K562 (cell line): ENCODE data around the gene AKAP7. TPM values are rescaled to one million over a fixed set of nuclear protein-coding genes. Genes with fewer than 3 reads are reported as not detected.

Experiments
- ATAC-seq: fragments of 200-7000 bp; cut with Tn5 transposase; 3 replicates; pipeline ENCODE4 v1.9.1; 2020; ENCODE audit warnings: moderate library complexity
- BruUV-seq: library from RNA; stranded (reverse); fragments of 400-500 nt; replicated peaks from 2 replicates; lab custom pipeline; 2021; lab: Mats Ljungman, UMichigan
- CTCF ChIA-PET: fragments of 300-600 bp; formaldehyde crosslinking; extraction: SDS; loops from one replicate; lab custom pipeline; 2021; ENCODE audit warnings: low intra/inter-chr PET ratio; lab: Yijun Ruan, JAX
- POLR2A ChIA-PET: fragments of 300-600, 350-650 bp; sonication (Branson Sonifier 250); formaldehyde crosslinking; extraction: SDS; loops from one replicate; lab custom pipeline; 2021; ENCODE audit warnings: antibody characterized with exemption, inconsistent platforms; lab: Yijun Ruan, JAX
- DNase-seq, 4 experiments: peaks; one replicate each; pipeline versions ENCODE4 v3.0.0 to v3.0.0-alpha.2; 2011 to 2018; ENCODE audit warnings: low spot score in 3 of 4, mixed read lengths in 3 of 4; ENCODE audit errors: extremely low read depth in 1 of 4
- FAIRE-seq: peaks from 2 replicates; lab custom pipeline; 2011; peaks lifted over from hg19 to GRCh38; lab: Jason Lieb, UNC
- H2AFZ ChIP-seq: 2 replicates; pipeline ENCODE4 v1.6.0; 2011; ENCODE audit warnings: low read depth, low read length, control low read depth, inconsistent platforms
- H3K27ac ChIP-seq: fragments of 200-600 bp; 3 replicates; pipeline ENCODE4 v1.8.0; 2011; ENCODE audit warnings: low read depth, mild to moderate bottlenecking, control low read depth, inconsistent platforms, low read length, moderate library complexity, mixed read lengths; ENCODE audit errors: extremely low read depth
- H3K27me3 ChIP-seq, 2 experiments: fragments of 300-600 bp in 1 of 2; 2 replicates in 1 of 2; 3 replicates in 1 of 2; pipeline versions ENCODE4 v1.6.0 to v1.8.0; 2011; ENCODE audit warnings: inconsistent platforms in 2 of 2, low read length in 2 of 2, mild to moderate bottlenecking in 1 of 2, mixed read lengths in 1 of 2, moderate library complexity in 1 of 2; ENCODE audit not compliant: control insufficient read depth in 2 of 2, insufficient read depth in 2 of 2
- H3K36me3 ChIP-seq: fragments of 300-600 bp; 3 replicates; pipeline ENCODE4 v1.8.0; 2011; ENCODE audit warnings: mild to moderate bottlenecking, low read length, inconsistent platforms; ENCODE audit not compliant: control insufficient read depth, insufficient read depth
- H3K4me1 ChIP-seq, 2 experiments: fragments of 200-600 bp in 1 of 2; replicated peaks in 1 of 2; 2 replicates in 1 of 2; 3 replicates in 1 of 2; pipeline versions ENCODE4 v1.5.1 to v1.8.0; 2011; ENCODE audit warnings: inconsistent platforms in 2 of 2, low read length in 2 of 2, mild to moderate bottlenecking in 1 of 2, mixed read lengths in 1 of 2, moderate library complexity in 1 of 2; ENCODE audit not compliant: control insufficient read depth in 2 of 2, insufficient read depth in 2 of 2
- H3K4me2 ChIP-seq: 2 replicates; pipeline ENCODE4 v1.6.1; 2011; ENCODE audit warnings: low read length, control low read depth, inconsistent platforms, mixed read lengths; ENCODE audit not compliant: insufficient read depth
- H3K4me3 ChIP-seq: fragments of 200-600 bp; sonication (generic), shearing (Covaris generic); 2 replicates; pipeline ENCODE4 v1.5.1; 2016; ENCODE audit warnings: control low read depth, inconsistent platforms
- H3K79me2 ChIP-seq: fragments of 200-600 bp; 3 replicates; pipeline ENCODE4 v1.8.0; 2011; ENCODE audit warnings: low read length, inconsistent platforms; ENCODE audit not compliant: control insufficient read depth, insufficient read depth
- H3K9ac ChIP-seq, 2 experiments: 2 replicates each; pipeline versions ENCODE4 v1.6.0 to v1.6.1; 2011; ENCODE audit warnings: low read depth in 2 of 2, low read length in 2 of 2, control low read depth in 1 of 2, inconsistent platforms in 1 of 2, mild to moderate bottlenecking in 1 of 2, mixed read lengths in 1 of 2; ENCODE audit not compliant: insufficient read depth in 1 of 2
- H3K9me1 ChIP-seq: one replicate; pipeline ENCODE4 v1.6.0; 2011; ENCODE audit warnings: inconsistent platforms, mild to moderate bottlenecking, low read length, moderate library complexity; ENCODE audit not compliant: control insufficient read depth, insufficient read depth
- H3K9me3 ChIP-seq: replicated peaks from 2 replicates; pipeline ENCODE4 v1.5.1; 2011; ENCODE audit warnings: low read depth, low read length, inconsistent platforms; ENCODE audit not compliant: control insufficient read depth, insufficient read depth
- H4K20me1 ChIP-seq: replicated peaks from 2 replicates; pipeline ENCODE4 v1.6.1; 2011; ENCODE audit warnings: low read length, inconsistent platforms, mixed read lengths; ENCODE audit not compliant: control insufficient read depth, insufficient read depth
- DACH1 ChIP-seq: fragments of 450-650 bp; IDR thresholded peaks from 2 replicates; pipeline ENCODE4 v1.6.1; 2018; ENCODE audit not compliant: partially characterized antibody
- MYBL2 ChIP-seq, 2 experiments: fragments of 450-650 bp in 1 of 2; sonication (generic) in 1 of 2; formaldehyde crosslinking in 1 of 2; IDR thresholded peaks; 2 replicates each; pipeline versions ENCODE4 v1.6.1 to v1.8.1; 2017 to 2022; ENCODE audit warnings: borderline replicate concordance in 1 of 2, inconsistent platforms in 1 of 2, low read depth in 1 of 2, mild to moderate bottlenecking in 1 of 2, missing genetic modification reagents in 1 of 2, moderate library complexity in 1 of 2
- PHB2 ChIP-seq: fragments of 450-650 bp; IDR thresholded peaks from 2 replicates; pipeline ENCODE4 v1.6.1; 2017; ENCODE audit warnings: low read depth
- SRSF7 ChIP-seq: fragments of 200-400 bp; formaldehyde crosslinking; optimal IDR thresholded peaks from 2 replicates; pipeline ENCODE3; 2017; ENCODE audit warnings: mild to moderate bottlenecking, low read depth, low read length
- TAF15 ChIP-seq: fragments of 200-400 bp; formaldehyde crosslinking; IDR thresholded peaks from 2 replicates; pipeline ENCODE4 v1.6.1; 2017; ENCODE audit warnings: mild to moderate bottlenecking, low read depth, low read length, moderate library complexity
- TRIM24 ChIP-seq, 2 experiments: fragments of 450-650 bp; IDR thresholded peaks; 2 replicates each; pipeline ENCODE4 v1.6.1; 2016
- ZNF133 ChIP-seq: fragments of 250-450 bp; sonication (Bioruptor Pico); IDR thresholded peaks from 2 replicates; pipeline ENCODE4 v1.4.0; 2020; ENCODE audit warnings: mild to moderate bottlenecking
- ZNF316 ChIP-seq: fragments of 450-650 bp; IDR thresholded peaks from 2 replicates; pipeline ENCODE4 v1.6.1; 2016
- WGBS: fragments of 100-300 bp; shearing (Covaris generic); methylation state at CpG from one replicate; pipeline ENCODE4 v1.1.6; 2016; ENCODE audit warnings: low coverage, mixed read lengths; ENCODE audit not compliant: insufficient coverage; ENCODE audit errors: missing lambda C conversion rate; 5-methylcytosine and 5-hydroxymethylcytosine counted together
- in situ Hi-C: fragments of 300-500 bp; cut with MboI; formaldehyde crosslinking; loops from 4 replicates; pipeline ENCODE4 v1.15.0; 2018; ENCODE audit warnings: inconsistent platforms, mixed read lengths
- intact Hi-C: fragments of 100-400 bp; cut with micrococcal nuclease; formaldehyde crosslinking; loops from 2 replicates; pipeline ENCODE4 v1.14.2; 2022
- polyA plus RNA-seq, 8 experiments: library from polyadenylated mRNA; depleted of rRNA in 4 of 8; stranded (reverse) in 5 of 8; unstranded in 3 of 8; fragments of >200 nt; fragmentation: Nextera tagmentation in 2 of 8; fragmentation: Illumina TruSeq in 1 of 8; extraction: Ambion mirVana in 2 of 8; extraction: Trizol in 1 of 8; gene quantifications; 2 replicates each; pipeline versions ENCODE4 v1.2.1 to v1.2.3, GENCODE V29; 2011 to 2014; ENCODE audit warnings: inconsistent platforms in 1 of 8, missing spikeins in 1 of 8
- total RNA-seq, 7 experiments: library from RNA; depleted of rRNA in 6 of 7; stranded (reverse); fragments of >200 nt in 6 of 7; fragmentation: Illumina TruSeq in 2 of 7; extraction: Trizol in 2 of 7; gene quantifications; 2 replicates each; pipeline versions ENCODE4 v1.2.1 to v1.2.3, GENCODE V29; 2011 to 2021; ENCODE audit warnings: low replicate concordance in 1 of 7
- TF ChIP-seq, protein P1 (sequence below), 3 experiments: IDR thresholded peaks in 2 of 3; conservative IDR thresholded peaks in 1 of 3; 2 replicates each; pipeline ENCODE4 v1.5.1; 2011 to 2012; ENCODE audit warnings: low read length in 3 of 3, mild to moderate bottlenecking in 3 of 3, control low read depth in 2 of 3, improper control_type of control experiment in 1 of 3, inconsistent platforms in 1 of 3, low read depth in 1 of 3, mixed read lengths in 1 of 3, moderate library complexity in 1 of 3; ENCODE audit not compliant: insufficient read depth in 2 of 3
- TF ChIP-seq, protein P2 (sequence below): fragments of 250-450 bp; sonication (Bioruptor Pico); IDR thresholded peaks from 2 replicates; pipeline ENCODE4 v1.8.0; 2022; ENCODE audit warnings: moderate library complexity, mild to moderate bottlenecking, inconsistent platforms

The AKAP7 gene
- total and polyA plus RNA-seq, 9 of the 15 experiments (the other 6 are each of a cell fraction or from before 2014, with no cell fraction given): 0.82 to 2.6 (median 1.6) TPM

DNA sequence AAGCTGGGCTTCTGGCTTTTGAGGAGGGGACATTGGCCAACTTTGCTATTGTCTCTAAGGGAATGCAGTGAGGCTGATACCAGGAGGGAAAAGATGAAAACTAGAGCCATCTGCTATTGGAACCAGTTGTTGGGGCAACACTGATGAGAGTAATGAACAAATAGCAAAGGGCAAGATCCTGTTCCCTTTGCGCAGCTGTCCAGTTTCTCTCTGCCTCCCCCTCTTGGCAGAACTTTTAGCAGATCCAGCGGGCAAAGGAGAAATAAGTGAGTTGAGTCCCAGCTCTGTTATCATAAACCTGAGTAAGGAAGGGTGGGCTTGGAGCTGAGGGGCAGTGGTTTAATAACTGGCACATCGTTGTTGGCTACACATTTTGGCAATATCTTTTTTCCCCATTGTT lies 126.8 kb downstream of the AKAP7 start:
- Histone ChIP-seq H3K36me3 (no peaks in the 10 kb centered on the region), H3K27me3 (no peaks in the 10 kb centered on the region), H4K20me1 (no peaks in the 10 kb centered on the region), H3K4me2 (no peak overlapping the region), H3K9ac (no peak overlapping the region), H3K9me3 (no peaks in the 10 kb centered on the region), H2AFZ (no peak overlapping the region), H3K4me3 (no peak overlapping the region), H3K79me2 (no peaks in the 10 kb centered on the region), H3K4me1 (no peaks in the 10 kb centered on the region), H3K27ac (no peak overlapping the region), H3K9me1 (no peaks in the 10 kb centered on the region)
- FAIRE-seq (no peak), ATAC-seq (peak; percentile 50; the same call in 1 of the 3 replicates), DNase-seq (peak in 1 of 4 experiments; percentile 10)
- TF ChIP-seq ZNF133 (CRISPR knock-in tag): no peak
- TF ChIP-seq, protein P1, sequence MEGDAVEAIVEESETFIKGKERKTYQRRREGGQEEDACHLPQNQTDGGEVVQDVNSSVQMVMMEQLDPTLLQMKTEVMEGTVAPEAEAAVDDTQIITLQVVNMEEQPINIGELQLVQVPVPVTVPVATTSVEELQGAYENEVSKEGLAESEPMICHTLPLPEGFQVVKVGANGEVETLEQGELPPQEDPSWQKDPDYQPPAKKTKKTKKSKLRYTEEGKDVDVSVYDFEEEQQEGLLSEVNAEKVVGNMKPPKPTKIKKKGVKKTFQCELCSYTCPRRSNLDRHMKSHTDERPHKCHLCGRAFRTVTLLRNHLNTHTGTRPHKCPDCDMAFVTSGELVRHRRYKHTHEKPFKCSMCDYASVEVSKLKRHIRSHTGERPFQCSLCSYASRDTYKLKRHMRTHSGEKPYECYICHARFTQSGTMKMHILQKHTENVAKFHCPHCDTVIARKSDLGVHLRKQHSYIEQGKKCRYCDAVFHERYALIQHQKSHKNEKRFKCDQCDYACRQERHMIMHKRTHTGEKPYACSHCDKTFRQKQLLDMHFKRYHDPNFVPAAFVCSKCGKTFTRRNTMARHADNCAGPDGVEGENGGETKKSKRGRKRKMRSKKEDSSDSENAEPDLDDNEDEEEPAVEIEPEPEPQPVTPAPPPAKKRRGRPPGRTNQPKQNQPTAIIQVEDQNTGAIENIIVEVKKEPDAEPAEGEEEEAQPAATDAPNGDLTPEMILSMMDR (IDR thresholded peaks at IDR 0.05 in 2 of 3, conservative IDR thresholded peaks at IDR 0.05 in 1 of 3; ENCODE audit: insufficient read depth in 2 of 3, low read depth in 1 of 3, low read length in 3 of 3): peak; percentile 27 to 45 (median 38); a peak in 3 of 6 replicates
- intact Hi-C loops: no loop called here
- POLR2A ChIA-PET: interaction anchor here (0.5 kb wide), 1 partner anchor 130 kb away, joined by 3 read pairs; no protein-coding TSS in a partner anchor
- in situ Hi-C loops: no loop called here
- WGBS: 0% methylated on average over 3 of the region's 3 CpGs
- BruUV-seq: no TSS peak
- CTCF ChIA-PET: no interaction called here

DNA sequence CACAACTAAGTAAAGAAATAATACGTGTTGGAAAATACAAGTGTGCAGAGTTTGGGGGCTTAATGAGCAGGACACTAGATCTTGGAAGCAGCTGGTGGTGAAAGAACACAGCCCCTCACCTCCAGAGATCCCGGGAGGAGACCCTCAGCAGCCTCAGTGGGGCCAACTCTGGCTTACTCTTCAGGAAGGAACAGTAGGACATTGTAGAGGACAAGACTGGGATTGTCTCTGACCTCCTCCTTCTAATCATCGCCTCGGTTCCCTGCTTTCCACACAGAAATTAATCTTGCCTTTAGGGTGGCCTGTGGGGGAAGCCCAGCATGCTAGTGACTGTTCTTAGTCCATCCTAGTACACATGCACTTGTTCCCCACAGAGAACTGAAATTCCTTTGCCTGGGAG lies 130.7 kb downstream of the AKAP7 start:
- Histone ChIP-seq H4K20me1 (no peaks in the 10 kb centered on the region), H3K9ac (no peak overlapping the region), H2AFZ (no peak overlapping the region), H3K9me1 (no peaks in the 10 kb centered on the region), H3K79me2 (no peaks in the 10 kb centered on the region), H3K4me2 (no peak overlapping the region), H3K4me1 (no peaks in the 10 kb centered on the region), H3K9me3 (no peaks in the 10 kb centered on the region), H3K27ac (no peak overlapping the region), H3K36me3 (no peaks in the 10 kb centered on the region), H3K27me3 (no peaks in the 10 kb centered on the region), H3K4me3 (no peak overlapping the region)
- ATAC-seq (no peak), DNase-seq (no peak), FAIRE-seq (no peak)
- POLR2A ChIA-PET: interaction anchor here (0.6 kb wide), 1 partner anchor 53 kb away, joined by 3 read pairs; no protein-coding TSS in a partner anchor
- CTCF ChIA-PET: no interaction called here
- in situ Hi-C loops (no loop called here), intact Hi-C loops (no loop called here)
- BruUV-seq: no TSS peak
- WGBS: 0% methylated on average over 4 of the region's 4 CpGs
- TF ChIP-seq MYBL2 (IDR thresholded peaks at IDR 0.05; ENCODE audit: low read depth) (no peak), MYBL2 (CRISPR knock-in tag; IDR thresholded peaks at IDR 0.05; ENCODE audit: borderline replicate concordance) (no peak), TAF15 (no peak), TRIM24 (IDR thresholded peaks at IDR 0.05) (no peak), DACH1 (no peak), ZNF316 (no peak), PHB2 (no peak), SRSF7 (no peak)
- TF ChIP-seq, protein P2, sequence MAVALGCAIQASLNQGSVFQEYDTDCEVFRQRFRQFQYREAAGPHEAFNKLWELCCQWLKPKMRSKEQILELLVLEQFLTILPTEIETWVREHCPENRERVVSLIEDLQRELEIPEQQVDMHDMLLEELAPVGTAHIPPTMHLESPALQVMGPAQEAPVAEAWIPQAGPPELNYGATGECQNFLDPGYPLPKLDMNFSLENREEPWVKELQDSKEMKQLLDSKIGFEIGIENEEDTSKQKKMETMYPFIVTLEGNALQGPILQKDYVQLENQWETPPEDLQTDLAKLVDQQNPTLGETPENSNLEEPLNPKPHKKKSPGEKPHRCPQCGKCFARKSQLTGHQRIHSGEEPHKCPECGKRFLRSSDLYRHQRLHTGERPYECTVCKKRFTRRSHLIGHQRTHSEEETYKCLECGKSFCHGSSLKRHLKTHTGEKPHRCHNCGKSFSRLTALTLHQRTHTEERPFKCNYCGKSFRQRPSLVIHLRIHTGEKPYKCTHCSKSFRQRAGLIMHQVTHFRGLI (CRISPR knock-in tag): no peak
